Uterus (tissue), 4 donors: ENCODE measurements around the gene CBR4. TPM values are rescaled to one million over a fixed set of nuclear protein-coding genes. Genes with fewer than 3 reads are reported as not detected.

Experiments used
- DNase-seq, 2 donors: peaks; one replicate each; pipeline ENCODE4 v3.0.0-alpha.2; 2019 to 2020
- H3K27ac ChIP-seq, 2 donors: fragments of 200-600 bp; sonication (generic); 1 replicate in 1 of 2; 2 replicates in 1 of 2; pipeline ENCODE4 v1.5.1; 2016 to 2018
- H3K27me3 ChIP-seq, 2 donors: fragments of 200-600 bp; sonication (generic); one replicate each; pipeline ENCODE4 v1.5.1; 2018 to 2019; ENCODE audit warnings: control low read depth in 1 of 2
- H3K36me3 ChIP-seq, 2 donors: fragments of 200-600 bp; sonication (generic); one replicate each; pipeline ENCODE4 v1.5.1; 2019; ENCODE audit warnings: control low read depth in 1 of 2
- H3K4me1 ChIP-seq, 2 donors: fragments of 200-600 bp; sonication (generic); one replicate each; pipeline ENCODE4 v1.5.1; 2018 to 2019; ENCODE audit warnings: control low read depth in 1 of 2
- H3K4me3 ChIP-seq, 2 donors: fragments of 200-600 bp; sonication (generic); 1 replicate in 1 of 2; 2 replicates in 1 of 2; pipeline ENCODE4 v1.5.1; 2018 to 2019; ENCODE audit warnings: mild to moderate bottlenecking in 1 of 2
- H3K9me3 ChIP-seq, 2 donors: fragments of 200-600 bp; sonication (generic); one replicate each; pipeline ENCODE4 v1.5.1; 2019; ENCODE audit warnings: control low read depth in 1 of 2
- POLR2A ChIP-seq, 2 donors: fragments of 450-650 bp; IDR thresholded peaks; one replicate each; pipeline ENCODE4 v1.6.1; 2016; ENCODE audit warnings: antibody characterized with exemption in 2 of 2, mild to moderate bottlenecking in 1 of 2, moderate library complexity in 1 of 2
- intact Hi-C: fragments of 100-400 bp; cut with DNase I; formaldehyde crosslinking; loops from one replicate; pipeline ENCODE4 v1.15.1; 2023; ENCODE audit warnings: low total_unique reads
- total RNA-seq, 4 donors: library from RNA; depleted of rRNA in 3 of 4; stranded (reverse); fragments of >200 nt in 3 of 4; gene quantifications; one replicate each; pipeline versions ENCODE4 v1.1.0 to v1.2.4, GENCODE V29; 2014 to 2023
- TF ChIP-seq, protein P1 (sequence below), 4 experiments: fragments of 200-600 bp in 2 of 4; fragments of 450-650 bp in 2 of 4; sonication (generic) in 2 of 4; IDR thresholded peaks; one replicate each; pipeline ENCODE4 v1.5.1; 2016 to 2019; ENCODE audit warnings: antibody characterized with exemption in 4 of 4, mild to moderate bottlenecking in 2 of 4, moderate library complexity in 1 of 4
- donor health status: DM: yes; HTN: yes; CAD: no.

Gene CBR4
- total RNA-seq, 4 donors from 2014 or later: 9.0 to 40.8 (median 21.6) TPM

DNA sequence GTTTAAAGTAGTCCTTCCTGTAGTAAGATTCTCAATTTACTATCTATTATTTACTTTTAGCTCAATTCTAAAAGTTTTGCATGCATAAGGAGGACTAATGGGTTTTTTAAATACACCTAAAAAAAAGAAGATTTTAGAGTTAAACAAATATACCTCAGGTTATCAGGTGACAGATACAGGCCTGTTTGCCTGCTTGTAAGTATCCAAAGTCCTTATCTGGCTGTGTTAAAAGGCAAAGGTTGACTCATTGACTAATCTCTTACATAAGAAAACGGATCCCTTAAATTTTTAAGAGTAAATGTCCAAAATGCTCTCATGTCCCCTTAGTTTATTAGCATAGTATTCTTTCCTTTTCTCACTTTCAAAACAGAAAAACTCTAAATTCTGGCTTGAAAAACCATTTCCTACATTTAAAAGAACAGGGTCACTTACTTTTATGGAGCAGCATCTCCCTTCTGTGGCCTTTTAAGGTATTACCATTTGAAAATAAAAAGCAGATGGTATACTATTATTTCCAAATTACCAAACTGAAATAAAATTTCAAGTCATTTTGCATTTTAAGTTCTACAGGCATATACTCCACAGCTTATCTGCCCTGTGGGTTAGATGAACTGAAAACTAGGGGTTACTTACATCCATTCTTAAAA is 4.5 kb downstream of the CBR4 start:
- Histone ChIP-seq H3K4me1 (no peaks in the 10 kb centered on the region), H3K9me3 (no peaks in the 10 kb centered on the region), H3K36me3 (no peaks in the 10 kb centered on the region), H3K4me3 (no peak overlapping the region), H3K27ac (peak overlapping the region in 1 of 2 donors; percentile 23), H3K27me3 (no peaks in the 10 kb centered on the region)
- no peak for TF ChIP-seq POLR2A (IDR thresholded peaks at IDR 0.05)
- TF ChIP-seq, protein P1, sequence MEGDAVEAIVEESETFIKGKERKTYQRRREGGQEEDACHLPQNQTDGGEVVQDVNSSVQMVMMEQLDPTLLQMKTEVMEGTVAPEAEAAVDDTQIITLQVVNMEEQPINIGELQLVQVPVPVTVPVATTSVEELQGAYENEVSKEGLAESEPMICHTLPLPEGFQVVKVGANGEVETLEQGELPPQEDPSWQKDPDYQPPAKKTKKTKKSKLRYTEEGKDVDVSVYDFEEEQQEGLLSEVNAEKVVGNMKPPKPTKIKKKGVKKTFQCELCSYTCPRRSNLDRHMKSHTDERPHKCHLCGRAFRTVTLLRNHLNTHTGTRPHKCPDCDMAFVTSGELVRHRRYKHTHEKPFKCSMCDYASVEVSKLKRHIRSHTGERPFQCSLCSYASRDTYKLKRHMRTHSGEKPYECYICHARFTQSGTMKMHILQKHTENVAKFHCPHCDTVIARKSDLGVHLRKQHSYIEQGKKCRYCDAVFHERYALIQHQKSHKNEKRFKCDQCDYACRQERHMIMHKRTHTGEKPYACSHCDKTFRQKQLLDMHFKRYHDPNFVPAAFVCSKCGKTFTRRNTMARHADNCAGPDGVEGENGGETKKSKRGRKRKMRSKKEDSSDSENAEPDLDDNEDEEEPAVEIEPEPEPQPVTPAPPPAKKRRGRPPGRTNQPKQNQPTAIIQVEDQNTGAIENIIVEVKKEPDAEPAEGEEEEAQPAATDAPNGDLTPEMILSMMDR (IDR thresholded peaks at IDR 0.05): peak; percentile 21 to 51 (median 34)
- intact Hi-C loops: no loop called here
- no peak for DNase-seq

DNA sequence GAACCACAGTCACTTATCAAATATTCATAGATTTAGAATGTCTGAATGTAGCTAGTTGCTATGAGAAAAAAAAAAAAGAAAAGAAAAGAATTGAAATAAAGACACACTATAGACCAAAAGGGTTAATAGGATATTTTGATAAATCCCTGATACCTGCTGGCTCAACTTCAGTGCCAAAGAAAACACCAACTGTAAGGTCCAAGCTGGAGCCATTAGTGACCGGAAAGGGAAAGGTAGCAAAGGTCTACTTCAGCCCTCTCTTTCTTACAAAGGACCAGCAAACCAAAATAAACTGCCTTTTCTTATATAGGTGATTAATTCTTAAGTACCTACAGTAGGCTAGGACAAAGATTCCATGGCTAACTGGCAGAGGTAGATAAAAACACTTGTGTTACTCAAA is 9.7 kb downstream of the CBR4 start:
- Histone ChIP-seq H3K36me3 (no peaks in the 10 kb centered on the region), H3K27me3 (no peaks in the 10 kb centered on the region), H3K9me3 (no peaks in the 10 kb centered on the region), H3K4me3 (no peak overlapping the region), H3K27ac (no peak overlapping the region), H3K4me1 (no peaks in the 10 kb centered on the region)
- TF ChIP-seq POLR2A (IDR thresholded peaks at IDR 0.05): no peak
- TF ChIP-seq, protein P1 (IDR thresholded peaks at IDR 0.05): no peak
- no peak for DNase-seq
- intact Hi-C loops: no loop called here

GRCh38 chr4:168999809-169000208 is 10.2 kb downstream of the CBR4 start:
- Histone ChIP-seq H3K4me3 (no peak overlapping the region), H3K27me3 (no peaks in the 10 kb centered on the region), H3K27ac (no peak overlapping the region), H3K9me3 (no peaks in the 10 kb centered on the region), H3K36me3 (no peaks in the 10 kb centered on the region), H3K4me1 (no peaks in the 10 kb centered on the region)
- intact Hi-C loops: no loop called here
- DNase-seq: no peak
- TF ChIP-seq, protein P1 (IDR thresholded peaks at IDR 0.05): no peak
- TF ChIP-seq POLR2A (IDR thresholded peaks at IDR 0.05): no peak

- intact Hi-C loops: no loop called here
- no peak overlapping the region for H3K4me3 ChIP-seq
- H3K9me3 ChIP-seq: no peaks in the 10 kb centered on the region
- no peak overlapping the region for H3K27ac ChIP-seq
- H3K36me3 ChIP-seq: no peaks in the 10 kb centered on the region
- no peak for TF ChIP-seq POLR2A (IDR thresholded peaks at IDR 0.05)
- TF ChIP-seq, protein P1 (IDR thresholded peaks at IDR 0.05): no peak
- no peaks in the 10 kb centered on the region for H3K4me1 ChIP-seq
- DNase-seq: no peak
- H3K27me3 ChIP-seq: no peaks in the 10 kb centered on the region
Measured at GRCh38 chr4:168998596-168998995, 11.5 kb downstream of the CBR4 start.

DNA sequence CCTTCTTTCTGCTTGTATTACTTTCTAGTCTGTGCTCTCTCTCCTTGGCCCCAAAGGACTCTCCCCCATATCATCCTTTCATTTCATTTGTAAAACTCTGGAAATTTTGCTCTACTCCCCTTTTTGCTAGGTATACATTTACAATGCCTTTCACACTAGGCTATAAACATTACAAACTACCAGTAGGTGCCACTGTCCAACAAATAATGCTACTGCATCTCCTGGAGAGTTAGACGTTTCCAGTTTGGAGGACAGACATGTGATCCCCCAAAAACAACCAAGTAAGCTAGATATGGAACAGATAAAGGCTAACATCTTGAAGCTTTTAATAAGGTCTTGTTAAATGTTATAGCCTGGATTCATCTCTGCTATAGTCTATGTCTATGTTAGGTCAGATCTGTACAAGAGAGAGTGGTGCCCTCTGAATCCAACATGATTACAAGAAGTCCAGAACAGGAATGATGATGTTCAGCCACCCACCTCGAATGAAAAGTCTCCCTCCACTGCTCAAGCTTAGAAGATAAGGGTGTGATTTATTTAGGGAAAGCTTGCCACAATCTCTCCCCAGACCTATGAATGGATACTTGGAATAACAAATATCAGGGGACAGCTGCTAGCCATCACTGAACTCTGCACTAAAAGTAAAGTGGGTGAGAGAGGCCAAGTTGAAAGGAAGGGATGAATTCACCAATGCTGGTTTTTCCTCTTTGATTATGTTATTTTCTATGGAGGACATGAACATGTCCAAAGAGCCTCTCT is 14.3 kb downstream of the CBR4 start:
- Histone ChIP-seq H3K36me3 (no peaks in the 10 kb centered on the region), H3K9me3 (no peaks in the 10 kb centered on the region), H3K27ac (peak overlapping the region; percentile 10 to 30), H3K4me3 (no peak overlapping the region), H3K27me3 (no peaks in the 10 kb centered on the region), H3K4me1 (no peaks in the 10 kb centered on the region)
- TF ChIP-seq, protein P1 (IDR thresholded peaks at IDR 0.05): peak; percentile 17 to 37 (median 24)
- no peak for TF ChIP-seq POLR2A (IDR thresholded peaks at IDR 0.05)
- no peak for DNase-seq
- intact Hi-C loops: no loop called here
